ENCODE measurements around the gene FAM107B. TPM values are rescaled to one million over a fixed set of nuclear protein-coding genes. Genes with fewer than 3 reads are reported as not detected.
A peak's percentile ranks its signal among the peaks of the same experiment; 100 is the strongest.

Gene FAM107B
- total RNA-seq, 1 experiment from 2014 or later: 41.3 TPM

DNA sequence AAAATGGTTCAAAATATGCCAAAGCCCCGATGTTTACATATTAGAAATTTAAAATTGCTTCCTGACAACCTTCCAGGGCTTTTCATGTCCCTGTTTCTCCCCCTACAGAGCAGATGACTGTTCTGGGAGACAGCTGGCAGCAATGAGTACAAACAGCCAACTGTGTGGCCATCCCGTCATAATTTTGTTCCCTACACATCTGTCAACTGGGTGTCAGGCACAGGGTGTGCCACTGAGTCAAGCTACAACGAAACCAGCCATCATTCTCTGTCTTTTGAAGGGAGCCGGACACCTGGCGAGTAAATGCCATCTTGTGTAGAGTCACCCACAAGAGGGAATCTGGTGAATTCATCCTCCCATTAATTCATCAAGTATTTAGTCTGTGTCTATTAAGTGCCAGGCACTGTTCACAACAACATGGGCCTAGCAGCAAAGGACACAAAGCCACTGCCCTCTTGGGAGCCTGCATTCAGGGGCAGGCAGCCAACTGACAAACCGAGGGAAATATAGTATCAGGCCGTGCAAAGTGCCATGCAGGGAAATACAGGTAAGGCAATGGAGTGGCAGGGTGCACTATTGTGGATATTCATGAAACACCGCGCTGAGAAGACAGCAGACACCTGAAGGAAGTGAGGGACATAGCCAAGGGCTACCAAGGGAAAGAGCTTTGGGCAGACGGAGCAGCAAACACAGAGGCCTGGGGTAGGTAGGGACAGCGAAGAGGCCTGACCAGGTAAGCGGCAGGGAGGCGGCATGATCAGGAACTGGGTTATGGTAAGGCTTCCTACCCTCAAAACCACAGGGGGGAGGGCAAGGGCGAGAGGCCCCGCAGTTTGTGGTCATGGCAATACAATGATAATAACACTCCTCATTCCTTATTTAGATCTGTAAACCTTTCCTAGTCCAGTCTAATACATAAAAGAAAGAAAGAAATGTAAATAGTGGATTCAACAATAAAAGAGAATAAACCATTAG is 213.6 kb downstream of the FAM107B start:
- peak overlapping the region; percentile 79 for H3K27ac Mint-ChIP-seq (ENCODE audit: low read depth, unreplicated experiment)
- no TSS peak for BruUV-seq (replicated peaks)
- H3K27me3 Mint-ChIP-seq (ENCODE audit: insufficient read depth, unreplicated experiment): no peaks in the 10 kb centered on the region
- H3K4me3 Mint-ChIP-seq (ENCODE audit: unreplicated experiment): no peak overlapping the region
- H3K4me1 Mint-ChIP-seq (ENCODE audit: insufficient read depth, unreplicated experiment): peaks cover 9% of the 10 kb centered on the region
- H3K9me3 Mint-ChIP-seq (ENCODE audit: unreplicated experiment): no peaks in the 10 kb centered on the region
- CTCF ChIA-PET: interaction anchor here (0.7 to 1.4 kb wide), 3 partner anchors 24 to 296 kb away, joined by 3 to 6 read pairs (median 4); no protein-coding TSS in a partner anchor
- DNase-seq (ENCODE audit: unreplicated experiment): no peak
- peaks cover under 1% of the 10 kb centered on the region for H3K36me3 Mint-ChIP-seq (ENCODE audit: insufficient read depth, unreplicated experiment)
- TF ChIP-seq, protein P1, sequence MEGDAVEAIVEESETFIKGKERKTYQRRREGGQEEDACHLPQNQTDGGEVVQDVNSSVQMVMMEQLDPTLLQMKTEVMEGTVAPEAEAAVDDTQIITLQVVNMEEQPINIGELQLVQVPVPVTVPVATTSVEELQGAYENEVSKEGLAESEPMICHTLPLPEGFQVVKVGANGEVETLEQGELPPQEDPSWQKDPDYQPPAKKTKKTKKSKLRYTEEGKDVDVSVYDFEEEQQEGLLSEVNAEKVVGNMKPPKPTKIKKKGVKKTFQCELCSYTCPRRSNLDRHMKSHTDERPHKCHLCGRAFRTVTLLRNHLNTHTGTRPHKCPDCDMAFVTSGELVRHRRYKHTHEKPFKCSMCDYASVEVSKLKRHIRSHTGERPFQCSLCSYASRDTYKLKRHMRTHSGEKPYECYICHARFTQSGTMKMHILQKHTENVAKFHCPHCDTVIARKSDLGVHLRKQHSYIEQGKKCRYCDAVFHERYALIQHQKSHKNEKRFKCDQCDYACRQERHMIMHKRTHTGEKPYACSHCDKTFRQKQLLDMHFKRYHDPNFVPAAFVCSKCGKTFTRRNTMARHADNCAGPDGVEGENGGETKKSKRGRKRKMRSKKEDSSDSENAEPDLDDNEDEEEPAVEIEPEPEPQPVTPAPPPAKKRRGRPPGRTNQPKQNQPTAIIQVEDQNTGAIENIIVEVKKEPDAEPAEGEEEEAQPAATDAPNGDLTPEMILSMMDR (IDR thresholded peaks at IDR 0.05; ENCODE audit: unreplicated experiment): no peak
- intact Hi-C loops (cut with micrococcal nuclease): no loop called here
- POLR2A ChIA-PET: interaction anchor here (1.0 kb wide), 1 partner anchor 275 kb away, joined by 3 read pairs; no protein-coding TSS in a partner anchor

DNA sequence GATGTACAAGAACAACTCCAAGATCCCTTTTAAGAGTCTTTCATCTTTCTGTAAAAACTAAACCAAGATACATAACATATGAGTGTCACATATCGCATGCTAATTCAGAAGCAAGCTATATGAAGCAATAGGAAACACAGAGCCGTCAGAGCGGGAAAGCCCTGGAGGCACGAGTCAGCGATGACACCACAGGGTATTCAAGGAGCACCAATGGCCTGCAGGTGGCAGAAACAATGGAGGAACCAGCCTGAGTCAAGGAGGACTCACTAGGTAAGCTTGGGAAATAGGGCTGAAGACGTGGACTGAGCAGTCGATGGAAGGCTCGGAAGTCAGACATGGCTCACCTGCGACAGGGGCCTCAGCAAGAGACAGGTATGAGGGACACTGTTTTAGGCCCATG is 214.4 kb downstream of the FAM107B start:
- DNase-seq (ENCODE audit: unreplicated experiment): peak; percentile 93
- no peak overlapping the region for H3K4me3 Mint-ChIP-seq (ENCODE audit: unreplicated experiment)
- no peaks in the 10 kb centered on the region for H3K27me3 Mint-ChIP-seq (ENCODE audit: insufficient read depth, unreplicated experiment)
- peak overlapping the region; percentile 79 for H3K27ac Mint-ChIP-seq (ENCODE audit: low read depth, unreplicated experiment)
- intact Hi-C loops (cut with micrococcal nuclease): no loop called here
- POLR2A ChIA-PET: interaction anchor here (0.7 to 1.0 kb wide), 2 partner anchors 23 to 276 kb away, joined by 3 to 5 read pairs; no protein-coding TSS in a partner anchor
- H3K36me3 Mint-ChIP-seq (ENCODE audit: insufficient read depth, unreplicated experiment): peaks cover 9% of the 10 kb centered on the region
- no TSS peak for BruUV-seq (replicated peaks)
- no peaks in the 10 kb centered on the region for H3K9me3 Mint-ChIP-seq (ENCODE audit: unreplicated experiment)
- CTCF ChIA-PET: interaction anchor here (0.7 to 1.4 kb wide), 4 partner anchors 17 to 297 kb away, joined by 3 to 6 read pairs (median 4); no protein-coding TSS in a partner anchor
- TF ChIP-seq, protein P1 (IDR thresholded peaks at IDR 0.05; ENCODE audit: unreplicated experiment): no peak
- H3K4me1 Mint-ChIP-seq (ENCODE audit: insufficient read depth, unreplicated experiment): peaks cover 15% of the 10 kb centered on the region

GRCh38 chr10:14558025-14558424 is 216.7 kb downstream of the FAM107B start:
- peaks cover 11% of the 10 kb centered on the region for H3K36me3 Mint-ChIP-seq (ENCODE audit: insufficient read depth, unreplicated experiment)
- intact Hi-C loops (cut with micrococcal nuclease): no loop called here

GRCh38 chr10:14557567-14557966 is 217.1 kb downstream of the FAM107B start:
- no peak for DNase-seq (ENCODE audit: unreplicated experiment)
- Mint-ChIP-seq H3K36me3 (ENCODE audit: insufficient read depth, unreplicated experiment) (peaks cover 11% of the 10 kb centered on the region), H3K4me3 (ENCODE audit: unreplicated experiment) (no peak overlapping the region), H3K27me3 (ENCODE audit: insufficient read depth, unreplicated experiment) (no peaks in the 10 kb centered on the region), H3K27ac (ENCODE audit: low read depth, unreplicated experiment) (no peak overlapping the region), H3K4me1 (ENCODE audit: insufficient read depth, unreplicated experiment) (peaks cover 24% of the 10 kb centered on the region), H3K9me3 (ENCODE audit: unreplicated experiment) (no peaks in the 10 kb centered on the region)
- no TSS peak for BruUV-seq (replicated peaks)
- CTCF ChIA-PET: no interaction called here
- POLR2A ChIA-PET: no interaction called here
- TF ChIP-seq, protein P1 (IDR thresholded peaks at IDR 0.05; ENCODE audit: unreplicated experiment): no peak
- intact Hi-C loops (cut with micrococcal nuclease): no loop called here

More at GRCh38 chr10:14558025-14558424, 216.7 kb downstream of the FAM107B start:
- TF ChIP-seq, protein P1 (IDR thresholded peaks at IDR 0.05; ENCODE audit: unreplicated experiment): no peak
- BruUV-seq (replicated peaks): no TSS peak
- no peak for DNase-seq (ENCODE audit: unreplicated experiment)
- no peak overlapping the region for H3K27ac Mint-ChIP-seq (ENCODE audit: low read depth, unreplicated experiment)
- H3K9me3 Mint-ChIP-seq (ENCODE audit: unreplicated experiment): no peaks in the 10 kb centered on the region
- H3K4me1 Mint-ChIP-seq (ENCODE audit: insufficient read depth, unreplicated experiment): peaks cover 24% of the 10 kb centered on the region
- ChIA-PET CTCF (no interaction called here), POLR2A (no interaction called here)
- no peaks in the 10 kb centered on the region for H3K27me3 Mint-ChIP-seq (ENCODE audit: insufficient read depth, unreplicated experiment)
- H3K4me3 Mint-ChIP-seq (ENCODE audit: unreplicated experiment): no peak overlapping the region
